Measurements from ENCODE around the gene IL10. TPM values are rescaled to one million over a fixed set of nuclear protein-coding genes. Genes with fewer than 3 reads are reported as not detected.

The IL10 gene
- total RNA-seq (ENCODE audit: low replicate concordance) = not detected in 2 replicates

DNA sequence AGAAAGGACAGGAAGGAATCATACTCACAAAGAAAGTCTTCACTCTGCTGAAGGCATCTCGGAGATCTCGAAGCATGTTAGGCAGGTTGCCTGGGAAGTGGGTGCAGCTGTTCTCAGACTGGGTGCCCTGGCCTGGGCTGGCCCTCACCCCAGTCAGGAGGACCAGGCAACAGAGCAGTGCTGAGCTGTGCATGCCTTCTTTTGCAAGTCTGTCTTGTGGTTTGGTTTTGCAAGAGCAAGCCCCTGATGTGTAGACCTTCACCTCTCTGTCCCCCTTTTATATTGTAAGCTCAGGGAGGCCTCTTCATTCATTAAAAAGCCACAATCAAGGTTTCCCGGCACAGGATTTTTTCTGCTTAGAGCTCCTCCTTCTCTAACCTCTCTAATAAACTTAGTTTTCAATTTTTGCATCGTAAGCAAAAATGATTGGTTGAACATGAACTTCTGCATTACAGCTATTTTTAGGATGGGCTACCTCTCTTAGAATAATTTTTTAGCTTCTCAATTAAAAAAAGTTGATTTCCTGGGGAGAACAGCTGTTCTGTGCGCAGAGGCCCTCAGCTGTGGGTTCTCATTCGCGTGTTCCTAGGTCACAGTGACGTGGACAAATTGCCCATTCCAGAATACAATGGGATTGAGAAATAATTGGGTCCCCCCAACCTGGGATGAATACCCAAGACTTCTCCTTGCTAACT is at the start of gene IL10:
IL10 (minus strand) TSS at position 252 of the 695 bp plus-strand sequence; CDS start at position 193, 59 bp downstream.
- H3K36me3 ChIP-seq = no peaks in the 10 kb centered on the region
- H4K20me1 ChIP-seq (ENCODE audit: low read depth) = no peaks in the 10 kb centered on the region
- H3K9me3 ChIP-seq (ENCODE audit: low read depth) = no peaks in the 10 kb centered on the region
- H3K9ac ChIP-seq = no peak within 1 kb of the TSS
- no peaks in the 10 kb centered on the region for H3K79me2 ChIP-seq (ENCODE audit: low read depth)
- H3K36me3 Mint-ChIP-seq = no peaks in the 10 kb centered on the region
- TF ChIP-seq EZH2 (IDR thresholded peaks at IDR 0.05) (no peak), EZH2phosphoT487 (IDR thresholded peaks at IDR 0.05) (no peak), CTCF (IDR thresholded peaks at IDR 0.05) (no peak)
- H2AFZ ChIP-seq (replicated peaks) = no peak within 1 kb of the TSS
- DNase-seq (ENCODE audit: low spot score) = no peak
- no peak within 1 kb of the TSS for H3K4me2 ChIP-seq
- H3K4me1 ChIP-seq = peaks cover 11% of the 10 kb centered on the region
- no peak within 1 kb of the TSS for H3K27ac Mint-ChIP-seq
- H3K4me3 ChIP-seq = no peak within 1 kb of the TSS
- H3F3A ChIP-seq (ENCODE audit: low read depth) = no peaks in the 10 kb centered on the region
- no peak within 1 kb of the TSS for H3K27ac ChIP-seq
- H3K9me3 Mint-ChIP-seq = peaks cover 2% of the 10 kb centered on the region
- no peaks in the 10 kb centered on the region for H3K27me3 Mint-ChIP-seq (ENCODE audit: insufficient read depth, low read depth)
- H3K4me1 Mint-ChIP-seq = peaks cover 14% of the 10 kb centered on the region
- no peak within 1 kb of the TSS for H3K4me3 Mint-ChIP-seq
- no peaks in the 10 kb centered on the region for H3K27me3 ChIP-seq

GRCh38 chr1:206821493-206821892 is 49.2 kb upstream of the IL10 start:
- Mint-ChIP-seq H3K27me3 (ENCODE audit: insufficient read depth, low read depth) (peaks cover 4% of the 10 kb centered on the region), H3K4me1 (no peaks in the 10 kb centered on the region), H3K9me3 (peaks cover 2% of the 10 kb centered on the region), H3K27ac (no peak overlapping the region), H3K36me3 (no peaks in the 10 kb centered on the region), H3K4me3 (no peak overlapping the region)
- no peak overlapping the region for H3K4me3 ChIP-seq
- TF ChIP-seq EZH2phosphoT487 (IDR thresholded peaks at IDR 0.05) (no peak), CTCF (IDR thresholded peaks at IDR 0.05) (no peak), EZH2 (IDR thresholded peaks at IDR 0.05) (no peak)
- no peaks in the 10 kb centered on the region for H3K79me2 ChIP-seq (ENCODE audit: low read depth)
- DNase-seq (ENCODE audit: low spot score) = no peak
- H3K4me2 ChIP-seq = no peak overlapping the region
- H2AFZ ChIP-seq (replicated peaks) = no peak overlapping the region
- no peaks in the 10 kb centered on the region for H3K27me3 ChIP-seq
- peaks cover 6% of the 10 kb centered on the region for H3K4me1 ChIP-seq
- no peak overlapping the region for H3K27ac ChIP-seq
- no peak overlapping the region for H3K9ac ChIP-seq
- H3K9me3 ChIP-seq (ENCODE audit: low read depth) = no peaks in the 10 kb centered on the region
- no peaks in the 10 kb centered on the region for H4K20me1 ChIP-seq (ENCODE audit: low read depth)
- H3F3A ChIP-seq (ENCODE audit: low read depth) = no peaks in the 10 kb centered on the region
- no peaks in the 10 kb centered on the region for H3K36me3 ChIP-seq

GRCh38 chr1:206816390-206817287 is 44.3 kb upstream of the IL10 start:
- no peak overlapping the region for H3K4me2 ChIP-seq
- H3K27ac Mint-ChIP-seq = no peak overlapping the region

More at GRCh38 chr1:206816390-206817287, 44.3 kb upstream of the IL10 start:
- TF ChIP-seq EZH2 (IDR thresholded peaks at IDR 0.05) = no peak
- TF ChIP-seq CTCF (IDR thresholded peaks at IDR 0.05) = no peak
- no peak for TF ChIP-seq EZH2phosphoT487 (IDR thresholded peaks at IDR 0.05)
- no peak for DNase-seq (ENCODE audit: low spot score)
- H3K9me3 ChIP-seq (ENCODE audit: low read depth) = no peaks in the 10 kb centered on the region
- H2AFZ ChIP-seq (replicated peaks) = peak overlapping the region; percentile 51
- no peaks in the 10 kb centered on the region for H3K27me3 ChIP-seq
- Mint-ChIP-seq H3K9me3 (peaks cover 5% of the 10 kb centered on the region), H3K36me3 (no peaks in the 10 kb centered on the region), H3K27me3 (ENCODE audit: insufficient read depth, low read depth) (peaks cover 3% of the 10 kb centered on the region), H3K4me3 (no peak overlapping the region), H3K4me1 (no peaks in the 10 kb centered on the region)
- no peaks in the 10 kb centered on the region for H3F3A ChIP-seq (ENCODE audit: low read depth)
- no peaks in the 10 kb centered on the region for H3K4me1 ChIP-seq
- H3K9ac ChIP-seq = no peak overlapping the region
- H4K20me1 ChIP-seq (ENCODE audit: low read depth) = no peaks in the 10 kb centered on the region
- H3K27ac ChIP-seq = no peak overlapping the region
- no peak overlapping the region for H3K4me3 ChIP-seq
- H3K36me3 ChIP-seq = no peaks in the 10 kb centered on the region
- H3K79me2 ChIP-seq (ENCODE audit: low read depth) = no peaks in the 10 kb centered on the region

Data from neural progenitor cell (in vitro differentiated cells).